HG02852 (cell line): ENCODE data around the gene GAS2.
"Not testable (repeated sequence)": the region's sequence is repeated elsewhere in the genome, so short reads cannot be mapped to it uniquely, and the experiment has no call there.

Source experiments
- ATAC-seq: cut with Tn5 transposase; IDR thresholded peaks from one replicate; pipeline ENCODE4 v1.9.1; 2021; ENCODE audit warnings: mild to moderate bottlenecking, moderate library complexity; ENCODE audit not compliant: unreplicated experiment

GAS2 gene

GRCh38 chr11:22666325-22666687, at the start of gene GAS2:
Gene GAS2 (plus strand): TSS chr11:22666611. CDS start chr11:22674870, 8,259 bp downstream.
- peak; percentile 29 for ATAC-seq

- ATAC-seq, result no peak
Observed at GRCh38 chr11:22617868-22618267, 48.5 kb upstream of the GAS2 start.

- ATAC-seq, result peak; percentile 54
Observed at GRCh38 chr11:22624742-22625447, 41.5 kb upstream of the GAS2 start.

- peak; percentile 96 for ATAC-seq
Observed at GRCh38 chr11:22625448-22626287, 40.7 kb upstream of the GAS2 start, which contains the start of gene FANCF. Gene FANCF (minus strand): TSS chr11:22625823. CDS start chr11:22625810, 13 bp downstream.

- ATAC-seq, result no peak
Observed at GRCh38 chr11:22626573-22627239, 39.7 kb upstream of the GAS2 start.

- no peak for ATAC-seq
Observed at GRCh38 chr11:22627421-22627820, 39.0 kb upstream of the GAS2 start.

GRCh38 chr11:22633354-22633902, 33.0 kb upstream of the GAS2 start:
- no peak for ATAC-seq

- ATAC-seq, result no peak
Observed at GRCh38 chr11:22634897-22635629, 31.3 kb upstream of the GAS2 start.

- ATAC-seq, result no peak
Observed at GRCh38 chr11:22635689-22636088, 30.7 kb upstream of the GAS2 start.

GRCh38 chr11:22640862-22641261, 25.5 kb upstream of the GAS2 start:
- no peak for ATAC-seq

- no peak for ATAC-seq
Observed at GRCh38 chr11:22641559-22641958, 24.9 kb upstream of the GAS2 start.

- not testable (repeated sequence) for ATAC-seq
Observed at GRCh38 chr11:22652346-22652745, 14.1 kb upstream of the GAS2 start.

GRCh38 chr11:22656130-22656529, 10.3 kb upstream of the GAS2 start:
- no peak for ATAC-seq

- peak; percentile 93 for ATAC-seq
Observed at GRCh38 chr11:22657101-22657694, 9.2 kb upstream of the GAS2 start.

GRCh38 chr11:22659783-22660182, 6.6 kb upstream of the GAS2 start:
- no peak for ATAC-seq

- peak; percentile 48 for ATAC-seq
Observed at GRCh38 chr11:22666688-22667439, 453 bp downstream of the GAS2 start.

GRCh38 chr11:22668005-22668796, 1.8 kb downstream of the GAS2 start:
- peak; percentile 35 for ATAC-seq

GRCh38 chr11:22669368-22669767, 3.0 kb downstream of the GAS2 start:
- no peak for ATAC-seq

- ATAC-seq, result no peak
Observed at GRCh38 chr11:22670830-22671229, 4.4 kb downstream of the GAS2 start.
